GM18520 (cell line): ENCODE results near the gene OSBPL10.

Source experiments
- ATAC-seq: cut with Tn5 transposase; IDR thresholded peaks from one replicate; pipeline ENCODE4 v1.9.1; 2021; ENCODE audit not compliant: unreplicated experiment

Gene OSBPL10

GRCh38 chr3:31859245-31859644 lies 121.8 kb downstream of the OSBPL10 start:
- ATAC-seq, result no peak

DNA sequence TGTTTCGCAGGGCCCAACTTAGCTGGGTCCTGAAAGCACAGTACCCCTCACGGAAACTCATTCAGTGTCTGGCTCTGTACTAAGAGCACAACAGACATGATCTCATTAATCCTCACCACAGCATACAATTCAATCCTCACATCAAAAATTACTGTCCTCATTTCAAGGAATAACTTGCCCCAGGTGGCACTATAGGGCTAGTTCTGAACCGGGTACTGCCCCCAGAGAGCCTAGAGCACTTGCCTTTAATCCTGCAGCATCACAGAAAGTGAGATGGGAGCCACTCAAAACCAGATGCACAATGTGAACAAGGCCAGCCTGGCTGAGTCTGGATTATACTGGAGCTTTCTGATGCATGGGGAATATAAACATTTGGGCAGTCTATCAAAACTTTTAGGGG lies 122.6 kb downstream of the OSBPL10 start:
- ATAC-seq, result no peak

DNA sequence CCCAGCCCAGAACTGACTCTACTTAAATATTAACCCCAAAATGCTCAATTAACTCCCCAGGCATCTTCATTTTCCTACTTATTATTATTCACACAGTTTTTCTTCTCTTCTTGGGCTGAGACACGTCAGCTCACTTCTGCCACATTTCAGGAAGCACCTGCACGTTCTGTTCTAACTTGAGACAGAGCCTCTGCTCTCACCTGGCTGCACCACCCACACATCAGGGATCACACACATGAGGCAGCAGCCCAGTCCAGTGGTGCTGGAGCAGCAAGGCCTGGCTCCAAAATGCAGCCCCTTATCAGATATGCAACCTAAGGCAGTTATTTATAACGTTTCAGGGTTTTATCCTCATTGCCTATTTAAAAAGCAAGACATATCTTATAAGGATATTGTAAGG lies 127.5 kb downstream of the OSBPL10 start:
- no peak for ATAC-seq

GRCh38 chr3:31851278-31851677 lies 129.8 kb downstream of the OSBPL10 start:
- no peak for ATAC-seq

DNA sequence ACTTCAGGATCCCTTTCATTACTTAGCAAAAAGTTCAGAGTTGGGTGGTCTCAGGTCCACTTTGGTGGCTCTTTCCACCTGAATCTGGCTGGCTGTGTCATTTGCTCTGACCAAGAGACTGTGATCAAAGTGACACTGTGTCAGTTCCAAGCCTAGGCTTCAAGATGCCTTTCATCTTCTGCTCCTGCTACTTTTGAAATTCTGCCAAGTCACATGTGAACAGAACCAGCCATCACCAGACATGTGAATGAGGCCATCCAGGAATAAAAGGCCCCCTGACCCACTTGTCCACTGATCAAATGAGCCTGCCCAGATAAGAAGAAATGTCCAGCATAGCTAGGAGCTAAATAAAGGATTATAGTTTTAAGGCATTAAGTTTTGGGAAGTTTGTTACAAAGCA lies 132.2 kb downstream of the OSBPL10 start:
- no peak for ATAC-seq

GRCh38 chr3:31848163-31848818 lies 132.8 kb downstream of the OSBPL10 start:
- no peak for ATAC-seq

DNA sequence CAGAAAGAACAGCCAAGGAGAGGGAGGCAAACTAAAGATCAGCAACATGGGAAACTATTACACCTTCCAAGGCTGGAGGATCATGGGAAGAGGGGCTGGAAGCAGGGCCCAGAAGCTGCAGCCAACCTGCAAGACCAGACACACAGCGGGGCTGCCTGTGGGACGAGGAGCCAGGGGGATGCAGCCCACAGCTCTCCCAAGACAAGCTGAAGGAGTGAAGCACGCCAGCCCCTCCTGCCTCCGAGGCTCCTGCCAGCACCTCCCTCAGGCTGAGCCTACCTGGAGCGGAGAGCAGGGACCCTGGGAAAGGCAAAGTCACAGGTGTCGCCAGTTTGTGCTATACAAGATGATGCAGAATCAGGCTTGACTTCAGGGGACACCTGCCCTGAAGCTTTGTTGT lies 133.3 kb downstream of the OSBPL10 start:
- ATAC-seq, result no peak

DNA sequence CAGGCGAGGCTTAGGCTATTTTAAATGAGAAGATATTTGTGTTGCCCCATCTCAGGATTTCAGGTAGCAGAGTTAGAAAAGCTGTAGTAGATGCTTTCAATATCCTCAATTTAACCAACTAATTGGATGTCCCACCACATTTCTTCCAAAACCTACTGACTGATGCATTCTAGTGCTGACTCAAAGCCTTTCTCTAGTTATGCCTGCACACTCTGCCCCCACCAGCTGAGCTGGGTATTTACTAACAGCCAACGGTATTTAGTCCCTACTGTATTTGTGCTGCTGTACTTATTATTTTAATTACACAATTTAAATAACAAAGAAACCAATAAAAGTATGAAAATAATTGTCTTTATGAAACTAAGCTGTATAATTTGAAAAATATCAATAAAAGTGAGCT lies 139.5 kb downstream of the OSBPL10 start:
- no peak for ATAC-seq

DNA sequence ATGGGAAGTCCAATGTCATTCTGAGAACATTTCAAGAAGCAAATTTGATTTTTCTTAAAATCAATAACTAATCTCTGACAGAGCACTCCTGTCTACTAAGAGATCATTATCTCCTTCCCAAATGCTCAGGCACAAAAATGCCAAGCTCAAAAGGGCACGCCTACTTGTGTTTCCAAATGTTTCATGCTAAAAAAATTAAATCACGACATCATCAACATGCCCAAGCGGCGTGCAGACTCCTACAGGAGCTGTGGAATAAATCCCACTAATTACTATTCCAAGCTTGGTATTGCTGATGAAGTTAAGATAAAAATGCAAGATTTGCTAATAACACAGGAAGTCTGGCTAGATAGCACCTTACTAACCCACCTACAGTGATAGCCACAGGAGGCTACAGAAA lies 140.8 kb downstream of the OSBPL10 start:
- ATAC-seq, result no peak

DNA sequence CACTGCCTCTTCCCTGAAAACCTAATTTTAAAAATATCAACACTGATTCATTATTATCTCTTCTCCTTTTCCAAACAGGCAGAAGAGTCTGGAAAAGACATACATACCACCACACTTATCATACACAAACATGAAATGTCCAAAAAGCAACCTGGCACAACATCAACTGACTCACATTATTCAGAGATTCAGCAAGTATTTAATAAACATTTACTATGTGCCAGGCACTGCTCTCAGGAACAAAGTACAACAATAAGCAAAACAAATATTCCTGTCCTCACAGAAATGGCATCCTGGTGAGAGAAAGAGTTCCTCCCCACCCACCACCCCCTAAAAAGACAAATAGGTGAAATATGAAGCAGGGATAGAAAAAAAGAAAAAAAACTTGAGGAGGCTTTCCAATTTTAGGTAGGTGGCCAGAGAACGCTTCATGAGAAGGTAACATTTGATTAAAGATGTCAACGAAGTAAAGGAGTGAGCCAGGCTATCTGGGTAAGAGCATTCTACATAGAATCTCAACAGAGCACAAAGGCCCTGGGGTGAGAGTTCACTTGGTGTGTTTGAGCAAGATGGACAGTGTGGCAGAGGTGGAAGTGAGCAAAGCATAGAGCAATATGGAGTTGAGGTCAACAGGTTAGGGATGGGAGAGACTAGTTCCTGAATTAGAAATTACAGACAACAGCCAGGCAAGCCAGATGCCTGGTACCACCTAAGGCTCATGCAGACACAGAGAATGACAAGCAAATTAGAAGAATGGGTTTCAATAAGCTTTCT lies 141.7 kb downstream of the OSBPL10 start:
- ATAC-seq, result no peak

GRCh38 chr3:31836131-31837075 lies 144.7 kb downstream of the OSBPL10 start:
- no peak for ATAC-seq

DNA sequence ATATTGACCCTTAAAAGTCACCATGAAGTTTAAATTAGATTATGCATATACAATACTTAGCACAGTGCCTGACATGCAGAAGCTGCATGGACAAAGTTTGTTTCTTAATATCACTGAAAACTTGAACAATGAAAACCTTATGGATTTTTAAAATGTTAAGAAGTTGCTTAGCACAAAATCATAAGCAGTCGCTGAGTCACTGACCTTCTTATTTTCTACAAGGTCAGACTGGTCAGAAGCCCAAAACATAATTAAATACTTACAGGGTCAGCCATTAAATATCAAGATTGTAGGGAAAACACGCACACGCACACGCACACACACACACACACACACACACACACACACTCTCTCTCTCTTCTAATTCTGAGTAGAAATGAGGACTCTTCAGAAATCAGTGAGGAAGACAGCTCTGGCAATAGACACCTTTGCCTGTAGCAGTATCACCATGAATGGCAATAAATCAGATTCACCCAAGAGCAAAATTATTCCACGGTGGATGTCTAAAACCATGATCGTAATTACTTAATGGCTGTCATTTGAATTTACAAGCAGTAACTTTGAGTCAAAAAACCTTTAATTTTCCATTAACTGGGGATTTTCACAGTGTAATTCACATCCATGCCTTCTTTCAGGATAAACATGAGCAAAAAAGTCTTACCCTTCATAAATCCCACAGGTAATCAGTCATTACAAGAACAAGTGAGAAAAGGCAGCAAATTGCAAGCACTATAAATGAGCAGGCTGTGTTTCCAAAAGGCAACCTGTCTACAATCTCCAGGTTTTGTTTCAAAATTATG lies 147.5 kb downstream of the OSBPL10 start:
- no peak for ATAC-seq

DNA sequence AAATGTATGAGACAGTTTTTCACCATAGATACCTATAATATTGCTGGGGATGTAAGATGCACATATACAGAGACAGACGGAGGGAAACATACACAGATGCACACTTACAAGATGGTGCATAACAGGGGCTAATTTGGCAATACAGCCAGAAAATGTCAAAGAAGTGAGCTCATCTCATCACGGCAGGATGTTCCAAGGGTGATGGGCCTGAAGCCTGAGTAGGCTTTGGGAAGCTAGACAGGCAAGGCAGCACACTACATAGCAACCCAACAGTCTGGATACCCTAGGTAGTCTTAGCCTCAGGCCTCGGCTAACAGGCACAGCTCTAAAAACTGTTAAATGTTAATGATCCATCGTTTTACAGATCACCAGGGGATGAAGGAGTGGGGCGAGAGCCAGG lies 148.5 kb downstream of the OSBPL10 start:
- no peak for ATAC-seq

GRCh38 chr3:31831591-31831990 lies 149.5 kb downstream of the OSBPL10 start:
- ATAC-seq, result no peak

DNA sequence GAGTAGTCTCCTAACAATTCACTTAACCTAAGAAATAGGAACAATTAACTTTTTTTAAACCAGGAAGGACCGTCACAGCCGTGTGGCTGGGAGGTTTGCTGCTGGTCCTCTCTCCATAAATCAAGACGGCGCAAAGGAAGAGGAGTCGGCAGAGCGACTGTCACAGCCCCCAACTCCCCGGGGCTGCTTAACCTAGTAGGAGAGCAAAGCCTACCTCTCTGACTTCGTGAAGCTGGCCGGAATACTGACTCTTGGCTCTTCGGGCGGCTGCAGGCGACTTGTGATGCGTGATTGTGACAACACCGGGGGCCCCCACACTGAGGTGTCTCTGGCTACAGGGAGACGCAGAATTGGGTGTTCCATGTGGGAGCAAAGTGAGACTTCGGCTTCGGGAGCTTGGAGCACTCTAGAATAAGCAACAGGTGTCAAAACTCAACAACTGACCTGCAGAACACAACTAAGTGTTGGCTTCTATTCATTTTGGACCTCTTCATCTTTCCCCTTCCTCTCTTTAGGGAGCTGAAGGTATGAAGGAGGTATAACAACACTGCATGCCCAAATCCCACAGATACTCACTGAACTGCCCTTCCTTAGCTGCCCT lies 151.1 kb downstream of the OSBPL10 start:
- no peak for ATAC-seq

GRCh38 chr3:31829010-31829409 lies 152.1 kb downstream of the OSBPL10 start:
- ATAC-seq, result no peak

DNA sequence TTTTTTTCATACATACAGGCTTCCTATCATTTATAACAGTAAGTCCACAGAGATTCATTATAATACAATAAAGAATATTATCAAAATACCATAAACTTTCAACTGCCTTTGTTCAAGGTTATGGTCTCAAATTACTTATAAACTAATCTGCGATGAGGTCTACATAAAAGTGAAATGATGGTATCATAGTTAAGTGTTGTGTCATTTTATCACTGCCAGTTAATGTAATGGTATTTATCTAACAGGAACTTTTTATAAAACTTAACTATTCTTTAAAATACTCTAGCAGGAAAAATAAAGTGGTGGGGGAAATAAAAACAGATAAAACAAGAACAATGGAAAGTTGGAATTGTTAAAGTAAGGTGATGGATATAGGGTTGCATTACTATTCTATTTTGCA lies 153.1 kb downstream of the OSBPL10 start:
- ATAC-seq, result no peak

GRCh38 chr3:31823184-31823583 lies 157.9 kb downstream of the OSBPL10 start:
- no peak for ATAC-seq

DNA sequence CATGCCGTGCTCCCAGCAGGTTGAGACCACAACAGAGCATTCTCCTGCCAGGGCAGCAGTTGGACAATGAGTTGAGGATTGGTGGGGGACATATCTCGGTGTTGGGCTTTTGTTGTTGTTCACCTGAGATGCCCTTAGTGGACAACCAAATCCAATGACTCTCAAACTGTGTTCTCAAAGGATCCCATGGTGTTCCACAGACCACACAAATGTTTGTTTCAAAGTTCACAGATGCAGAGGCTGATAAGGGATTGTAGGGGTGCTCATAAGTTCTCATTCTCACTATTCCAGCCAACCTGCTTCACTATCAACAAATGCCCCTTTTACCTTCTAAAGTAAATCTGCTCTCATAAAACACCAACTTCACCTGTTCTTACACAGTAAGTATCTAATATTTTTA lies 159.9 kb downstream of the OSBPL10 start:
- no peak for ATAC-seq

DNA sequence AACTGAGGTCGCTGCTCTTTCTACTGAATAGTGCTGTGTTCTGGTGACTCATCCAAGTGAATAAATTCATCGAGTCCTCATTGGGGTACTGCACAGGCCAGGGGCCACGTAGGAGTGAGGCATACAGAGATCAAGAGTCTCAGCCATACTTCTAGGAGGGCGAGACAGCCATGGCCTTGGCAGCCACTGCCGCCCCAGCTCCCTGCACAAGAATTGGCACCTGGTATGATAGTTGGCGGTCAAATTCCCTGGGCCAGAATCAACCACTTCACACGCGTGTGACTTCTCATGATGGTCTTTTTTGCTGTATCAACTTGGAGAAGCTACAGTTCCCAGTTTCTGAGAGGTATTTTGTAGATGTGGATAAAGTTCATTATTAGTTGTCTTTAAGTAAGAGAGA lies 161.6 kb downstream of the OSBPL10 start:
- no peak for ATAC-seq
